ENCODE measurements around the gene RXRA.

The RXRA gene

GRCh38 chr9:134457321-134458206 lies 131.3 kb downstream of the RXRA start:
- no peak for FAIRE-seq

GRCh38 chr9:134458207-134459108 lies 132.2 kb downstream of the RXRA start:
- FAIRE-seq, result no peak

DNA sequence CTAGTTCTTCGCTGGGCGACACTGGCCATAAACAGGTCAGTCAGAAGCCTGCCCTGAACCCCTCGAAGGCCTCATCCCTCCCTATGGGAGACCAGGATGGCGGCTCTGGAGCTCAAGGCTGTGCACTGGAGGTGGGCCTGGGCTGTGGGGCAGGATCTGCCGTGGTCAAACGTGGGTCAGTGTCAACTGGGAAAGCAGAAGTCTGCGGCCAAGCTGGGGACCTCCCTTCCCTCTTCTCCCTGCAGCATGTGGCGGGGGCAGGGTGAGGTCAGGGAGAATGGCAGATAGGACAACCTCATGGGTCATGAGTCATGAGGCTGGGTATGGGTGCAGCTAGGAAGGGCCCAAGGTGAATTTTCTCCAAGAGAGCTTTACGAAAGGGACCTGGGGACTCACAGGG lies 132.9 kb downstream of the RXRA start:
- no peak for FAIRE-seq

- FAIRE-seq, result no peak
These were observed 133.3 kb downstream of the RXRA start for GRCh38 chr9:134459573-134459972.

DNA sequence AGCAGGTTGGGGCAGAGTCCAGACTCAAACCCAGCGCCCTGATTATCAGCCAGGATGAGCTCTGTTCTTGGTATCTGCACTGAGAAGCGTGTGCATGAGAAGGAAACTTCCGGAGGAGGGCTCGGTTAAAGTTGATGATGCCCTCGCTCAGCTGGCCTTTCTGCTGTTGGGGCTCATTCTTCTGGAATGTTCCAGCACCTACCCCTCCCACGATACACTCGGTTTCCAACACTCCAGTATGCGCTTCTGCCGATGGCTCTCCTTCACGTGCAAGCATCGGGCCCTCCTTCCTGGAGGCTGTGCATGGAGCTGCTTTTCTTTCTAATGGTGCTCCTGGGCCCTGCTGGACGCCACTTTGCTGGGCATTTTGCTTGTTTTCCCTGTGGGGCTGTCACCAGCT lies 134.0 kb downstream of the RXRA start:
- no peak for FAIRE-seq

DNA sequence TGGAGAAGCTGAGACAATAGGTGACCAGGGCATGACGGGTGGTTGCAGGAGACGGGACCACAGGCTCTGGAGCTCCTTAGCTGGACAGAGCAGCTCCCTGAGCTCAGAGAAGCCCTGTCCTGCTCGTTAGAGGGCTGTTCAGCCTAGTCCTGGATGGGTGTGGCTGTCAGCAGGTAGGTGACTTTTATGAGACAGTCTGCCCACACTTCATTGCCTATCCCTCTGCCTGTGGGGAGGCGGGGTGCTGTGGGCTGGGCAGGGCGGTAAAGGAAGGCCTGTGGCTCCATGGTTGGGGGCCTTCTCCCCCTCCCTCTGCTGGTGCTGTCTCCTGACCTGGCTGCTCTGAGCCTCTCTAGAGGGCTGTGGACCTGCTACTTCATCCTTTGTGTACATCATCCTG lies 134.6 kb downstream of the RXRA start:
- FAIRE-seq, result no peak

- FAIRE-seq, result no peak
These were observed 135.2 kb downstream of the RXRA start for GRCh38 chr9:134461426-134461982.

- no peak for FAIRE-seq
These were observed 136.1 kb downstream of the RXRA start for GRCh38 chr9:134462318-134462717.

DNA sequence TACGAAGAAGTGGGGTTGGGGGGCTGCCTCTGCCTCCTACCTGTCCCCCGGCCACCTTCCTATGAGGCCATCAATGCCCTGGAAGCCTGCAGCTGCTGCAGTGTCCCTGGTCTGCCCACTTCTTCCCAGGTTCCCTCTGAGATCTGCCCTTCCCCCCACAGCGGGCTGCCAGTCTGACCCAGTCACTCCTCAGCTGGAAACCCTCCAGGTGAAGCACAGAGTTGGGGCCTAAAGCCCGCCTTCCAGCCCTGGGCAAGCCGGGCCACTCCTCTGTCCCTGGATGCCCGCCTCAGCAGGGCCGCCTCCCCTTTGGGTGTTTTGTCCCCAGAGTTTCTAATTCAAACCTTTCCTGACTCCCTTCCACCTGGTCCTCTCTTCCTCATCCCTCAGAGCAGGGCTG lies 137.0 kb downstream of the RXRA start:
- no peak for FAIRE-seq

DNA sequence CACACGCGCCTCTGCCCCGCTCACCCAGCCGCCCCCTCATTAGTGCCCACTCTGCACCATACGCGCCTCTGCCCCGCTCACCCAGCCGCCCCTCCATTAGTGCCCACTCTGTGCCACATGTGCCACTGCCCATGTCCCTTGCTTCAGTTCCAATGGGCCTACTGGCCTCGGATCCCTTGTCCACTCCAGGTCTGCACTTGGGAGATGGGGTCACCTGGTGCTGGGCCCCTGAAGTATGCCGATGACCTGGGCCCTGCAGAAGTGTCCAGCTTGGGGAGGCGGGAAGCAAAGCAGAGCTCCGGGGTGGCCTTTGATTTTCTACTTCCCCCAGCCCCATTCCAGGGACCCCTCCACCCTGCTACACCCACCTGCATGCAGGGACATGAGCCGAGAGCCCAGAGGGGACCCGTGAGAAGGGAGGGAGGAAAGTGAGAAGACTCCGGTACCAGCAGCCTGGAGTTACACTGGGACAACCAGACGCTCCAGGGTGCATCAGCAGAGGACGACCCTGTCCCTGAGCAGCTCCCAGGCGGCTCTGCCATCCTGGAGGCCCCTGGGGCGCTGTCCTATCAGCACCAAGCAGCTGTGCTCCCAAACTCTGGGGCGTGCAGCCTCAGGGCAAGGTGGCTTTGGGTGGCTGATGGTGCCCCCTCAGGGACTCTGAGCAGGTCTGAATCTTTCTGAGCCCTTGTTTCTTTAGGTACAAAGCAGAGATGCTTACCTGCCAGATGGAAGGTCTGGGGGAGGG lies 140.8 kb downstream of the RXRA start:
- no peak for FAIRE-seq

DNA sequence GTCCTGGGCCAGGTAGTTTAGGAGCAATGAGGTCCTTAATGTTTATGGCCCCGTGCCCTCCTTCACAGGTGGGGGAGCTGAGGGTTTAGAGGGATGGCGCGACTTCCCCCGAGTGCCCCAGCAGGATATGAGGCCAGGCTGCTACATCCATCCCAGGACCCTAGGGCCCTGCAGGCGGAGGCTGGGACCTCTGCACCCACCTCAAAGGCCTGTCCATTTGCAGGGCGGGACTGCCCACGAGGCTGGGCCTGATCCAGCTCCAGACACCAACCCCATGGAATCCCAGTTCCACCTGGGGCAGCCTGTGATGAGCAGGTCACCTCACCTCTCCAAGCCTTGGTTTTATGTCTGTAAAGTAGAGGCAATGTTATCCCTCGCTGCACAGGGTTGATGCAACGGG lies 142.1 kb downstream of the RXRA start:
- FAIRE-seq, result no peak

- no peak for FAIRE-seq
These were observed 143.0 kb downstream of the RXRA start for GRCh38 chr9:134469041-134469875.

- no peak for FAIRE-seq
These were observed 146.0 kb downstream of the RXRA start for GRCh38 chr9:134472256-134472655.

DNA sequence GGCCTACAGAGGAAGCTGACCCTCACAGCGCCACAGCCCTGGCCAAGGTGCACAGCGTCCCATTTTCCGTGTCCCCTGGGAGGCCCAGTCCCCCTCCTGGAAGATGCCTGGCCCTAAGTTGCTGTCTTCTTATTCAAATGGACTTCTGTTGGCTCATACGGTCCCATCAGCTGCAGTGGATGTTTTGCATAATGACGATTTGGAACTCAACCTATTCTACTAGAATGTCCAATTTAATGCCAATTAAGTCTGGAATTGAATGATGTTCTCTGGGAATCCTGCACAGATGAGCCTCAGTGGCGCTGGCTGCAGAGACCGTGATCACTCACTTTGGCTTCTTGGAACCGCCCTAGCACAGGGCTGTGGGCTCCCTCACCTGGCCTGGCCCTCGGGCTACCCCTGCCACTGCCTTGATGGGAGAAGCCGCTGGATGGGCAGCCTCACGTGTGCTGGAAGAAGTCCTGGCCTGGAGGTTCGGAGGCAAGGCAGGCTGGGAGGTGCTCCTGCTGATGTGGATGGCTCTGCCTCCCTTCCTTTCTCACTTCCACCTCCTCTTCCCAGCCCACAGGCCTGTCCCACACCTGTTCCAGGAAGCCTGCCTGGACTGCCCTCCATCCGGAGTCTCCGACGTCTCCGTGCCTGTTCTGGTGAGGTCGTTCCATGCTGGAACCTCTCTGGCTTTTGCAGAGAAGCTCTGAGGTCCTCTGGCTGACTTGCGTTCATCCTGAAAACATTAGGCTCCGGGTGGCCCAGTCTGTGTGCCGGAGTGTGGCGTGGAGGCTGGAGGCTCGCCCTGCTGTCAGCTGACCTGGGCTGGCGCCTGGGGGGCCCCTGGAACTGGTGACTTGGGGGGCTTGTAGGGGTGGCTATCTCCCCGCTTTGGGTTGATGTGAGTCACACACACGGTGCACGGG lies 147.1 kb downstream of the RXRA start:
- FAIRE-seq, result no peak

DNA sequence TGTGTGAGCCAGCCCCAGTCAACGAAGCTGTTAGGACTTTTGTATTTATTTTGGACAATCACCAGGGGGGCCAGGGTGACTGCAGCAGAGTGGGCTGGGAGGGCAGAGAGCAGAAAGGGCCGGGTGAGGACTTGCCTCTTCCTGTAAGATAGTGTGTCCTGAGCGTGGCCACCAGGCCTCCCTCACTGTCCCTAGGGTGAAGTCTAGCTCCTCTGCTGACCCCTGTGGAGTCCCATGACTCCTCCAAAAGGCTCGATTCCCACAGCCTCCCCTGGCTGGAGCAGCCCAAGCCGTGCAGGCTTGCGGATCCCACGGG lies 147.8 kb downstream of the RXRA start:
- FAIRE-seq, result no peak

DNA sequence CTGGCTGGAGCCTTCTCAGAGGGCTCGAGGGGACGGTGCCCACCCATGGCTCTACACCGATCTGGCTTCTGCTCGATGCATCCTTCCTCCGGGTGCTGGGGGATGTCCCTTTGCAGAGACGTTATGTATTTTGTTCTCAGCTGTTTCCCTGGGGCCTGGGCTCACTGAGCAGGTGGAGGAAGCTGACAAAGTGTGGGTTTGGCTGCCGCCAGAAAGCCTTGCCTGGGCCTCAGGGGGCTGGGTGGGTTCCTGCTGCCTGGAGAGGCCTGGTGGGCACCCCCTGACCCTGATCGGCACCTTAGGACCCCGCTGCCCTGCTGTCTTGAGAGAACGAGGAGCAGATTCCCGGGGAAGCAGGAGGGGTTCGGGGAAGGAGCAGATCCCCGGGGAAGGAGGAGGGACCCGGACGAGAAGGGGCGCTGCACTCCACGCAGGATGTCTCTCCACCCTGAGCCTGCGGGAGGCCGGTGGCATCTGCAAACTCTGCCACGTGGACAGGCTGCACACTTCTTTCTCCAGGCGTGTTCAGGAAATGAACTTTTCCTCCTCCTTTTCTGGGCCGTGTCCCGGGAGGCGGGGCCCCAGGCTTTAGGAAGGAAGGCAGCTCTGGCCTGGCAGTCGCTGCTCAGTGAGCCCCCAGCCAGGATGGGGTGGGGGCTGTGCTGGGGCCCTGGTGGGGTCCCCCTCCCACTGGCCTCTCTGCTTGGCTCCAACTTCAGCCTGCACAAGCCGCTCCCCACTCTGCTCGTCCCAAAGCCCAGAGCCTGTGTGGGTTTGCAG lies 148.9 kb downstream of the RXRA start:
- no peak for FAIRE-seq

DNA sequence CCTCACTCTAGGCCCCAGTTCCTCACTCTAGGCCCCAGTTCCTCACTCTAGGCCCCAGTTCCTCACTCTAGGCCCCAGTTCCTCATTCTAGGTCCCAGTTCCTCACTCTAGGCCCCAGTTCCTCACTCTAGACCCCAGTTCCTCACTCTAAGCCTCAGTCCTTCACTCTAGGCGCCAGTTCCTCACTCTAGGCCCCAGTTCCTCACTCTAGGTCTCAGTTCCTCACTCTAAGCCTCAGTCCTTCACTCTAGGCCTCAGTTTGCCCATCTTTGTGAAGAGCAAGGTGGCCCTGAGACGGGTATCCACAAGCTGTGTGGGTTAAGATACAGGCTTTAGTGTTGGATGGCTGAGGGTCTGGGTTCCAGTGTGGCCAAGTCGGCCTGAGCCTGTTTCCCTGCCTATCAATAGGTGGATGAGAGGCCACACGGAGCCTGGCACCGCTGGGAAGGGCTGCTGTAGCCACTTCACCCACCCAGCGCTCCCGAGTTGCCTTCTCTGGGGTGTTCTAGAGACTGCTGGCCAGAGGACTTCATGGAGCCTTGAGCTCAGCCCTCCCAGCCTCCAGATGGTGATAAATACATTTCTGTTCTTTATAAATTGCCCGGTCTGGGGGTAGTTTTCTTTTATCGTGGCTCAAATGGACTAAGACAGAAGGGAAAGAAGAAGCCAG lies 150.2 kb downstream of the RXRA start:
- no peak for FAIRE-seq

DNA sequence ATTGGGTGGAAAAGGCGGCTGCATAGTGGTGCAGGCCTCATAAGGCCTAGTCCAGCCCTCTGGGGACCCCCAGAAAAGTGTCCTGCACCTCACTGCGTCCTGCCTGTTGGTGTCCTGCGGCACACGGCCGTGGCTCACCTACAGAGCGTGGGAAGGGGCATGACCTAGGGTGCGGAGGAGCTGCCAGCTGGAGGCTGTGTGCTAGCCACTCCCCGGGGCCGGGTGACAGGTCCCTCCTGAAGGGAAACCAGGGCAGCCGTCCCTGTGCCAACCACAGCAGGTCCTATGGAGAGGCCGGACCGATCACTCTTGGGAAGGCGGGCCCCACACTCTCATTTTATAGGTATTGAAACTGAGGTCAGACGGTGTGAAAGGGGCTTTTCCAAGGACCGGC lies 150.7 kb downstream of the RXRA start:
- no peak for FAIRE-seq

DNA sequence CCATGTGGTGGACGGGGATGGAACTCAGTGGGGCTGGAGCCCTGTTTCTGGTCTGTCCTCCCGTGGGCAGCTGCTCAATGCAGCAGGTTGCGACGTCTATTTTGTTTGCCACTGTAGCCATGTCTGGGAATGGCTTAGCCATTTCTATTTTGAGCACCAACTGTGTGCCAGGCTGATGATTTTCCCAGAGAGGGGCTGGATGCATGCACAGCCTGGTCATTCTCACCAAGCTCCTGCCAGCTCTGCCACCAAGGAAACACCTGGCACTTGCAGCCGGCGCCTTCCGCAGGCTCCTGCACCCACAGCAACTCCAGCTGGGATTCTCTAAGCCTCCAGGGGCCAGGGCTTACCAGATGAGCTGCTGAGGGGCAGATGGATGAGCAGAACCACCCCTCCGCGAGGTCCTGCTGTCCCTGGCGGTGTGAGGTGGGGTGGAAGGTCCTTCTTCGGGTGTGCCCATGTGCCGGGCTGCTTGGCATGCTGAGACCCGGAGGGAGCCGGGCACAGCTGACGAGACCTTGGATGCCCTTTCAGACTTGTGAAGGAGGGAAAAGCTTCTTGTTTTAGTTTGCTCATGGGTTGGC lies 151.2 kb downstream of the RXRA start:
- no peak for FAIRE-seq
